ENCODE results near the gene TMEM184A. TPM values are rescaled to one million over a fixed set of nuclear protein-coding genes. Genes with fewer than 3 reads are reported as not detected.

TMEM184A gene
- total and polyA plus RNA-seq, 2 donors (not counting 3 experiments of a cell fraction or from before 2014, with no cell fraction given): 0.48 TPM; not detected in 1

DNA sequence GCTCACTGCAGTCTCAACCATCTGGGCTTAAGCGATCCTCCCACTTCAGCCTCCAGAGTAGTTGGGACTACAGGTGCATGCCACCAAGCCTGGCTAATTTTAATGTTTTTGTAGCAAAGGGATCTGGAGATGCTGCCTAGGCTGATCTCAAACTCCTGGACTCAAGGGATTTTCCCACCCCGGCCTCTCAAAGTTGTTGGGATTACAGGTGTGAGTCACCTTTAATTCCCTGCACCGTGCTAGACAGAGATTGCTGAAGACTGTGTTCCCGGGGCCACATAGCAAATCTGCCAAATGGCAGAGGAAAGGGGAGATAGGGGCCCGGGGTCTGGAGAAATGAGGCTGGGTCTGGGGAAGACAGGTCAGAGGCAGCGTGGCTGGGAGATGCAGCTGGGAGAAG, 34.5 kb upstream of the TMEM184A start:
- Histone ChIP-seq H3K9me1 (replicated peaks; ENCODE audit: control insufficient read depth, extremely low read depth, insufficient read depth, low read length) (no peaks in the 10 kb centered on the region), H2AFZ (ENCODE audit: low read depth, low read length) (no peak overlapping the region), H3K9ac (replicated peaks; ENCODE audit: extremely low read depth, insufficient read depth, low read length) (no peak overlapping the region), H3K79me2 (ENCODE audit: control insufficient read depth, insufficient read depth, low read length) (no peaks in the 10 kb centered on the region), H3K4me1 (ENCODE audit: control insufficient read depth, extremely low read depth, insufficient read depth, low read length) (no peaks in the 10 kb centered on the region), H3K4me2 (ENCODE audit: insufficient read depth, low read length) (no peak overlapping the region), H3K27ac (ENCODE audit: insufficient read depth, low read depth, low read length) (no peak overlapping the region), H3K4me3 (replicated peaks in 1 of 3; ENCODE audit: insufficient read depth in 1 of 3, low read depth in 1 of 3, low read length in 3 of 3) (no peak overlapping the region), H3K36me3 (ENCODE audit: control insufficient read depth in 2 of 2, extremely low read depth in 1 of 2, insufficient read depth in 2 of 2, low read length in 2 of 2) (no peaks in the 10 kb centered on the region), H4K20me1 (replicated peaks; ENCODE audit: control insufficient read depth, extremely low read depth, insufficient read depth, low read length) (no peaks in the 10 kb centered on the region), H3K27me3 (ENCODE audit: control insufficient read depth in 2 of 2, insufficient read depth in 2 of 2, low read length in 2 of 2) (peaks cover 13 to 14% of the 10 kb centered on the region in 2 experiments), H3K9me3 (replicated peaks; ENCODE audit: control insufficient read depth, insufficient read depth, low read length) (no peaks in the 10 kb centered on the region)
- FAIRE-seq (no peak), DNase-seq (ENCODE audit: low read depth, low spot score) (no peak)
- TF ChIP-seq, protein P1, sequence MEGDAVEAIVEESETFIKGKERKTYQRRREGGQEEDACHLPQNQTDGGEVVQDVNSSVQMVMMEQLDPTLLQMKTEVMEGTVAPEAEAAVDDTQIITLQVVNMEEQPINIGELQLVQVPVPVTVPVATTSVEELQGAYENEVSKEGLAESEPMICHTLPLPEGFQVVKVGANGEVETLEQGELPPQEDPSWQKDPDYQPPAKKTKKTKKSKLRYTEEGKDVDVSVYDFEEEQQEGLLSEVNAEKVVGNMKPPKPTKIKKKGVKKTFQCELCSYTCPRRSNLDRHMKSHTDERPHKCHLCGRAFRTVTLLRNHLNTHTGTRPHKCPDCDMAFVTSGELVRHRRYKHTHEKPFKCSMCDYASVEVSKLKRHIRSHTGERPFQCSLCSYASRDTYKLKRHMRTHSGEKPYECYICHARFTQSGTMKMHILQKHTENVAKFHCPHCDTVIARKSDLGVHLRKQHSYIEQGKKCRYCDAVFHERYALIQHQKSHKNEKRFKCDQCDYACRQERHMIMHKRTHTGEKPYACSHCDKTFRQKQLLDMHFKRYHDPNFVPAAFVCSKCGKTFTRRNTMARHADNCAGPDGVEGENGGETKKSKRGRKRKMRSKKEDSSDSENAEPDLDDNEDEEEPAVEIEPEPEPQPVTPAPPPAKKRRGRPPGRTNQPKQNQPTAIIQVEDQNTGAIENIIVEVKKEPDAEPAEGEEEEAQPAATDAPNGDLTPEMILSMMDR (IDR thresholded peaks at IDR 0.05; ENCODE audit: extremely low read depth in 1 of 2, insufficient read depth in 1 of 2, low read depth in 1 of 2, low read length in 2 of 2): no peak
- TF ChIP-seq JUN (IDR thresholded peaks at IDR 0.05; ENCODE audit: borderline replicate concordance, insufficient read depth, insufficient read length, low read depth) (no peak), GATA2 (IDR thresholded peaks at IDR 0.05; ENCODE audit: insufficient read depth, insufficient read length, low read depth, low read length) (no peak), MYC (IDR thresholded peaks at IDR 0.05; ENCODE audit: low read depth, low read length) (no peak), POLR2AphosphoS5 (IDR thresholded peaks at IDR 0.05; ENCODE audit: insufficient read depth, low read depth, low read length) (no peak), POLR2A (IDR thresholded peaks at IDR 0.05; ENCODE audit: low read depth, low read length) (no peak), FOS (IDR thresholded peaks at IDR 0.05; ENCODE audit: borderline replicate concordance, insufficient read depth, low read length) (no peak), EZH2 (IDR thresholded peaks at IDR 0.05; ENCODE audit: borderline replicate concordance, low read depth, low read length, severe bottlenecking) (no peak), MAX (IDR thresholded peaks at IDR 0.05; ENCODE audit: insufficient read depth, insufficient read length) (no peak)
- ChIA-PET POLR2A (no interaction called here), CTCF (no interaction called here)
- BruUV-seq (replicated peaks): no TSS peak
- intact Hi-C loops (cut with micrococcal nuclease): no loop called here
- dilution Hi-C loops (cut with MboI; ENCODE audit: extremely low pct_ligation_motif_present, low sequenced_read_pairs): no loop called here

Data from endothelial cell of umbilical vein (primary cell).